ENCODE results near the gene SAE1.
A peak's percentile ranks its signal among the peaks of the same experiment; 100 is the strongest.

Gene SAE1

DNA sequence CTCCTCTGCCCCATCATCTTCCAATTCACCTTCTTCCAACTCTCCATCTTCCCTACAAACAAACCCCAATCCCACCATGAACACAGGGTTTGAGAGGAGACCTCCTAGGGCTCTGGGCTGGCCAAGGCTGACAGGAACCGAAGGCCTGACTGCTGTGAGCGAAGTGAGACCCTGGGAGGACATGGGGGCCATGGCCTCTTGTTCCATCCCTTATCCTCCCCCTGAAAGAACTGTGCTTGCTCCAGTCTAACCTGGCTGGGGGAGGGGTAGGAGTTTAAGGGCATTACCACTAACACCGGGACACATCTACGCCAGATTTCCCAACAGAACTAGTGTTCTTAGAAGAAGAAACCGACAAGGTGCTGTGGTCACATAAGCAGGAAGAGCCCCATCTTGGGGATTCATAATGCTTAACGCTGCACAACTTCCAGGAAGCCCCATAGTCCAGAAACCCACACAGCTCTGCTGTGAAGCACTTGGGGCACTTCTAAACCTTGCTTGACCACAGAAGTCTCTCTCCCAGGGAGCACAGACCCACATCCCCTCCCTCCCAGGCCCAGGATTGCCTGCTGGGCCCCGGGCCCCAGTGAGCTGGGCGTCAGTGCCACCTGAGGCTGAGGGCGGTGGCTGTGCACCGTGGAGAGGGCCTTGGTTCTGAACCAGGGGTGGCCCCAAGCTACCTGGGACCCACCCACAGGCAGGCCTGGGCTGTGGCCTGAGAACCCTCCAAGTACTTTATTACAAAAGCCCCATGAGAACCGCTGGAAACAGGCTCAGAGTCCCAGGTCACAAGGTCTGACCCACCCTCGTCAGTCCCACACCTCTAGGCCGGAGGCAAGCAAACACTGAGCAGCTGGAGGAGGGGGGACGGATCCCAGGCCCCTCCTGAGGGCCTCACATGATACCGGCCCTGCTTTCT lies 35.8 kb upstream of the SAE1 start:
- peaks cover 53% of the 10 kb centered on the region for H3K79me1 ChIP-seq (replicated peaks; ENCODE audit: low read length, poor library complexity, severe bottlenecking)
- H3K9ac ChIP-seq (ENCODE audit: low read length) = peak overlapping the region; percentile 58
- H2AFZ ChIP-seq (ENCODE audit: low read depth, low read length) = no peak overlapping the region
- H3K18ac ChIP-seq (ENCODE audit: low read depth in 1 of 2, low read length in 2 of 2) = peak overlapping the region in 1 of 2 experiments; percentile 22
- H2BK120ac ChIP-seq (ENCODE audit: low read depth, low read length) = no peak overlapping the region
- 91% methylated on average over 15 of the region's 15 CpGs for WGBS
- H3K36me3 ChIP-seq (ENCODE audit: control insufficient read depth in 1 of 2, insufficient read depth in 2 of 2, low read depth in 1 of 2, low read length in 2 of 2) = peaks cover 31 to 58% of the 10 kb centered on the region in 2 experiments
- no peaks in the 10 kb centered on the region for H3K9me3 ChIP-seq (ENCODE audit: control insufficient read depth, low read length)
- H3K4ac ChIP-seq (ENCODE audit: low read depth in 1 of 2, low read length in 2 of 2) = no peak overlapping the region
- DNase-seq = no peak
- H4K91ac ChIP-seq (ENCODE audit: low read length) = peak overlapping the region; percentile 61
- no peak overlapping the region for H3K23ac ChIP-seq (ENCODE audit: low read length in 2 of 2)
- H3K4me2 ChIP-seq (ENCODE audit: low read length, poor library complexity, severe bottlenecking) = no peak overlapping the region
- peak overlapping the region; percentile 29 for H2BK15ac ChIP-seq (ENCODE audit: low read depth, poor library complexity, severe bottlenecking)
- no peak overlapping the region for H3K27ac ChIP-seq (ENCODE audit: low read length, poor library complexity, severe bottlenecking)
- H3K14ac ChIP-seq (ENCODE audit: low read length in 2 of 2) = no peak overlapping the region
- no peak overlapping the region for H3K4me3 ChIP-seq (ENCODE audit: insufficient read depth in 1 of 2, low read depth in 1 of 2, low read length in 2 of 2)
- no peaks in the 10 kb centered on the region for H3K27me3 ChIP-seq (ENCODE audit: control insufficient read depth in 1 of 2, insufficient read depth in 1 of 2, low read length in 2 of 2)
- no peak overlapping the region for H2BK5ac ChIP-seq (ENCODE audit: low read depth, low read length, poor library complexity, severe bottlenecking)
- no peak overlapping the region for H2AK5ac ChIP-seq (ENCODE audit: low read length, severe bottlenecking)
- H3K4me1 ChIP-seq (ENCODE audit: control insufficient read depth, insufficient read depth, low read depth, low read length) = peaks cover 29% of the 10 kb centered on the region
- peak overlapping the region; percentile 8 for H4K8ac ChIP-seq (ENCODE audit: low read length)
- H2BK12ac ChIP-seq (ENCODE audit: low read length in 2 of 2) = no peak overlapping the region

DNA sequence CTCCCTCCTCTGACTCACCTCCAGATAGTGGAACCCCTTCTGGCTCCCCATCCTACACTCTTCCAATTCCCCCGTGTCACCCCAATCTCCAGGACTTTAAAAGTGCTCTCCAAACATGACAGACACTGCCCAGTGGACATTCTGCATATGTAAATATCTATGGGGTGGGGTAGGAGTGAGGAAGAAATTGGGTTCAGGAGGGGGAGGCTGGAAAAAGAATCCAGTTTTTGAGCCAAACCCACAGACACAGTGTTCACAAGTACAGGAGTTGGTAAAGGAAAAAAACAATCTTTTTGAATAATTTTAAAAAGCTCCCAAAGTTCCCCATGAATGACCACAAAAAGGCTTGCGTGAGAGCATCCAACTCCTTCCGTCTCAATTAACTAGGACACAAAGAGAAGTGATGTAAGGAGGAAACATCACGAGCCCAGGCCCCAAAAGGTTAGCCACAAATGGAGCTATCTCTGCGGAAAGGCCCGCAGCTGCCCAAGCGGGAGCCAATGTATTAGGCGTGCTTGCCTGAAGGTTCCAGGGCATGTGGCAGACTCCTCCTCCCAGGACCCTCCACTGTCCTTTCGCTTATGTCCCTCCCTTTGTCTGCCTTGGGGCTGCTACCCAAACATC lies 35.0 kb upstream of the SAE1 start:
- Histone ChIP-seq H3K27ac (ENCODE audit: low read length, poor library complexity, severe bottlenecking) (no peak overlapping the region), H3K4me3 (ENCODE audit: insufficient read depth in 1 of 2, low read depth in 1 of 2, low read length in 2 of 2) (no peak overlapping the region), H3K9ac (ENCODE audit: low read length) (peak overlapping the region; percentile 58), H4K91ac (ENCODE audit: low read length) (no peak overlapping the region), H2BK5ac (ENCODE audit: low read depth, low read length, poor library complexity, severe bottlenecking) (no peak overlapping the region), H3K23ac (ENCODE audit: low read length in 2 of 2) (no peak overlapping the region), H3K9me3 (ENCODE audit: control insufficient read depth, low read length) (no peaks in the 10 kb centered on the region), H2BK120ac (ENCODE audit: low read depth, low read length) (no peak overlapping the region), H2BK15ac (ENCODE audit: low read depth, poor library complexity, severe bottlenecking) (no peak overlapping the region), H3K27me3 (ENCODE audit: control insufficient read depth in 1 of 2, insufficient read depth in 1 of 2, low read length in 2 of 2) (no peaks in the 10 kb centered on the region), H3K4me1 (ENCODE audit: control insufficient read depth, insufficient read depth, low read depth, low read length) (peaks cover 28% of the 10 kb centered on the region), H2BK12ac (ENCODE audit: low read length in 2 of 2) (peak overlapping the region in 1 of 2 experiments; percentile 34), H3K4me2 (ENCODE audit: low read length, poor library complexity, severe bottlenecking) (no peak overlapping the region), H2AK5ac (ENCODE audit: low read length, severe bottlenecking) (no peak overlapping the region), H3K36me3 (ENCODE audit: control insufficient read depth in 1 of 2, insufficient read depth in 2 of 2, low read depth in 1 of 2, low read length in 2 of 2) (peaks cover 28 to 51% of the 10 kb centered on the region in 2 experiments), H2AFZ (ENCODE audit: low read depth, low read length) (no peak overlapping the region), H3K4ac (ENCODE audit: low read depth in 1 of 2, low read length in 2 of 2) (no peak overlapping the region), H3K79me1 (replicated peaks; ENCODE audit: low read length, poor library complexity, severe bottlenecking) (peaks cover 46% of the 10 kb centered on the region), H3K14ac (ENCODE audit: low read length in 2 of 2) (peak overlapping the region in 1 of 2 experiments; percentile 70), H3K18ac (ENCODE audit: low read depth in 1 of 2, low read length in 2 of 2) (peak overlapping the region in 1 of 2 experiments; percentile 14), H4K8ac (ENCODE audit: low read length) (no peak overlapping the region)
- WGBS = 92% methylated on average over 9 of the region's 9 CpGs
- no peak for DNase-seq

DNA sequence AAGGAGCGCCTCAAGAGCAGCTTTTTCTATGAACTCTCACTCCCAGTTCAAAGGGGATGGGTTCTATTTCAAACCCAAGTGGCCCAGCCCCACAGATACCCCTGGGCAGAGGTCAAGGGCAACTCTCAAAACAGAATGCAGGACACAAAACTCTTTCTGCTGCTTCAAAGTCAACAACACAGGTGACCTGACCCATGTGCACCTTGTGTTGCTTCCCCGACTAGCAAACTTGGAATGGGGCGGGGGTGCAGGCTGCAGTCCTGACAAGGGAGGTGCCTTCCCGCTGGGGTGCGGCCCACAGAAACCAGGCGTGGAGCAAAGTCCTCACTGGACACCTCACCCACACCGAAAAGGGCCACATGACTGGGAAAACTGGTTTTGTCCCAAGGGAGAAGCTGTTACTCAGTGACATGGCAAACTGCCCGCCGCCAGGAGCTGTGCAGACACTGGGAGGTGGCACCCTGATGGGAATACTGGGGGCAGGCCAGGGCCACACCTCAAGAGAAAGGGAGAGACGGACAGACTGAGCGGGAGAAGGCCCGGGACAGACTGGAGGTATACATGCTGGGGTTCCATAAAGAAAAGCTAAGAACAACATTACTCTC lies 34.4 kb upstream of the SAE1 start:
- Histone ChIP-seq H3K4me2 (ENCODE audit: low read length, poor library complexity, severe bottlenecking) (no peak overlapping the region), H3K4me3 (ENCODE audit: insufficient read depth in 1 of 2, low read depth in 1 of 2, low read length in 2 of 2) (no peak overlapping the region), H3K27ac (ENCODE audit: low read length, poor library complexity, severe bottlenecking) (no peak overlapping the region), H2BK12ac (ENCODE audit: low read length in 2 of 2) (no peak overlapping the region), H3K27me3 (ENCODE audit: control insufficient read depth in 1 of 2, insufficient read depth in 1 of 2, low read length in 2 of 2) (no peaks in the 10 kb centered on the region), H3K4ac (ENCODE audit: low read depth in 1 of 2, low read length in 2 of 2) (no peak overlapping the region), H3K23ac (ENCODE audit: low read length in 2 of 2) (no peak overlapping the region), H3K4me1 (ENCODE audit: control insufficient read depth, insufficient read depth, low read depth, low read length) (peaks cover 28% of the 10 kb centered on the region), H2AFZ (ENCODE audit: low read depth, low read length) (no peak overlapping the region), H2AK5ac (ENCODE audit: low read length, severe bottlenecking) (no peak overlapping the region), H3K79me1 (replicated peaks; ENCODE audit: low read length, poor library complexity, severe bottlenecking) (peaks cover 42% of the 10 kb centered on the region), H2BK15ac (ENCODE audit: low read depth, poor library complexity, severe bottlenecking) (no peak overlapping the region), H4K91ac (ENCODE audit: low read length) (no peak overlapping the region), H3K18ac (ENCODE audit: low read depth in 1 of 2, low read length in 2 of 2) (peak overlapping the region in 1 of 2 experiments; percentile 43), H3K9me3 (ENCODE audit: control insufficient read depth, low read length) (no peaks in the 10 kb centered on the region), H3K36me3 (ENCODE audit: control insufficient read depth in 1 of 2, insufficient read depth in 2 of 2, low read depth in 1 of 2, low read length in 2 of 2) (peaks cover 26 to 47% of the 10 kb centered on the region in 2 experiments), H2BK120ac (ENCODE audit: low read depth, low read length) (no peak overlapping the region), H3K9ac (ENCODE audit: low read length) (peak overlapping the region; percentile 58), H2BK5ac (ENCODE audit: low read depth, low read length, poor library complexity, severe bottlenecking) (no peak overlapping the region), H3K14ac (ENCODE audit: low read length in 2 of 2) (peak overlapping the region in 1 of 2 experiments; percentile 70), H4K8ac (ENCODE audit: low read length) (no peak overlapping the region)
- WGBS = 97% methylated on average over 10 of the region's 12 CpGs
- no peak for DNase-seq

DNA sequence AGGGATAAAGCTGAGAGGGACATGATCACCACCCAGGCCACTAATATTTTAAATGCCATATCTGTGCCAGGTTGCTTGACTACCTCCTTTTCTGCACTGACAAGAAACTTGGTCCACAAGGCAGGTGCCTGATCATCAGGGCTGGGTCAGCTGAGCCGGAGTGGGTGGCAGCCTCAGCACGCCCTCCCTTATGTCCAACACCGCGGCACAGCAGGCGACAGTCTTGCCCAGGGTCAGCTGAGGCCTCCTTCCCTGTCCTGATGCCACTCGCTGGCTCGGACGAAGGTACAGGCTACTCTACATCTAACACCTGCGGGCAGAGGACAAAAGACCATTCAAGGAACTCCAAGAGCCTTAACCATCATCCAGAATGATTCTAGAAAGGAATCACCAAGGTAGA lies 33.9 kb upstream of the SAE1 start:
- Histone ChIP-seq H4K91ac (ENCODE audit: low read length) (no peak overlapping the region), H3K18ac (ENCODE audit: low read depth in 1 of 2, low read length in 2 of 2) (no peak overlapping the region), H3K36me3 (ENCODE audit: control insufficient read depth in 1 of 2, insufficient read depth in 2 of 2, low read depth in 1 of 2, low read length in 2 of 2) (peaks cover 26 to 43% of the 10 kb centered on the region in 2 experiments), H2BK120ac (ENCODE audit: low read depth, low read length) (no peak overlapping the region), H3K4ac (ENCODE audit: low read depth in 1 of 2, low read length in 2 of 2) (no peak overlapping the region), H2AK5ac (ENCODE audit: low read length, severe bottlenecking) (no peak overlapping the region), H3K9ac (ENCODE audit: low read length) (peak overlapping the region; percentile 80), H3K4me3 (ENCODE audit: insufficient read depth in 1 of 2, low read depth in 1 of 2, low read length in 2 of 2) (no peak overlapping the region), H2BK15ac (ENCODE audit: low read depth, poor library complexity, severe bottlenecking) (no peak overlapping the region), H3K27ac (ENCODE audit: low read length, poor library complexity, severe bottlenecking) (no peak overlapping the region), H2BK12ac (ENCODE audit: low read length in 2 of 2) (no peak overlapping the region), H3K14ac (ENCODE audit: low read length in 2 of 2) (no peak overlapping the region), H3K79me1 (replicated peaks; ENCODE audit: low read length, poor library complexity, severe bottlenecking) (peaks cover 40% of the 10 kb centered on the region), H3K4me1 (ENCODE audit: control insufficient read depth, insufficient read depth, low read depth, low read length) (peaks cover 28% of the 10 kb centered on the region), H3K9me3 (ENCODE audit: control insufficient read depth, low read length) (no peaks in the 10 kb centered on the region), H2AFZ (ENCODE audit: low read depth, low read length) (no peak overlapping the region), H3K27me3 (ENCODE audit: control insufficient read depth in 1 of 2, insufficient read depth in 1 of 2, low read length in 2 of 2) (no peaks in the 10 kb centered on the region), H2BK5ac (ENCODE audit: low read depth, low read length, poor library complexity, severe bottlenecking) (no peak overlapping the region), H3K23ac (ENCODE audit: low read length in 2 of 2) (no peak overlapping the region), H4K8ac (ENCODE audit: low read length) (no peak overlapping the region), H3K4me2 (ENCODE audit: low read length, poor library complexity, severe bottlenecking) (no peak overlapping the region)
- DNase-seq = no peak
- 98% methylated on average over 9 of the region's 9 CpGs for WGBS
